Astrocyte (in vitro differentiated cells and primary cell): ENCODE data around the gene CUEDC1. TPM values are rescaled to one million over a fixed set of nuclear protein-coding genes. Genes with fewer than 3 reads are reported as not detected.

Source experiments
- DNase-seq: peaks from one replicate; pipeline ENCODE4 v3.0.0-alpha.2; 2010; ENCODE audit warnings: low read depth
- FAIRE-seq: peaks from 2 replicates; lab custom pipeline; 2011; peaks lifted over from hg19 to GRCh38; lab: Jason Lieb, UNC
- H2AFZ ChIP-seq: 2 replicates; pipeline ENCODE4 v1.6.0; 2012; ENCODE audit warnings: low read depth, low read length, inconsistent platforms
- H3K27ac ChIP-seq: 2 replicates; pipeline ENCODE4 v1.5.1; 2011; ENCODE audit warnings: low read depth, low read length, inconsistent platforms
- H3K27me3 ChIP-seq: 2 replicates; pipeline ENCODE4 v1.6.0; 2011; ENCODE audit warnings: low read length, inconsistent platforms; ENCODE audit not compliant: insufficient read depth
- H3K36me3 ChIP-seq: 2 replicates; pipeline ENCODE4 v1.5.1; 2011; ENCODE audit warnings: low read length, inconsistent platforms; ENCODE audit not compliant: insufficient read depth
- H3K4me1 ChIP-seq: 2 replicates; pipeline ENCODE4 v1.5.1; 2011; ENCODE audit warnings: low read length, inconsistent platforms; ENCODE audit not compliant: insufficient read depth
- H3K4me2 ChIP-seq: 2 replicates; pipeline ENCODE4 v1.6.0; 2012; ENCODE audit warnings: low read length, inconsistent platforms
- H3K4me3 ChIP-seq: 2 replicates; pipeline ENCODE4 v1.5.1; 2011; ENCODE audit warnings: low read depth, mild to moderate bottlenecking, low read length, inconsistent platforms; ENCODE audit not compliant: insufficient read depth
- H3K79me2 ChIP-seq: 2 replicates; pipeline ENCODE4 v1.6.0; 2012; ENCODE audit warnings: mild to moderate bottlenecking, low read length, inconsistent platforms; ENCODE audit not compliant: insufficient read depth
- H3K9ac ChIP-seq: 2 replicates; pipeline ENCODE4 v1.6.0; 2012; ENCODE audit warnings: mild to moderate bottlenecking, low read length, inconsistent platforms
- H3K9me3 ChIP-seq: 2 replicates; pipeline ENCODE4 v1.5.1; 2012; ENCODE audit warnings: low read depth, mild to moderate bottlenecking, low read length, inconsistent platforms; ENCODE audit not compliant: insufficient read depth
- H4K20me1 ChIP-seq: 2 replicates; pipeline ENCODE4 v1.6.0; 2012; ENCODE audit warnings: low read length, inconsistent platforms; ENCODE audit not compliant: insufficient read depth
- H3K27ac Mint-ChIP-seq: one replicate; pipeline ENCODE4 v1.8.0; 2021; ENCODE audit warnings: mild to moderate bottlenecking, mixed read lengths; ENCODE audit not compliant: unreplicated experiment
- H3K27me3 Mint-ChIP-seq: one replicate; pipeline ENCODE4 v1.8.0; 2021; ENCODE audit warnings: low read depth, mixed read lengths; ENCODE audit not compliant: unreplicated experiment
- H3K36me3 Mint-ChIP-seq: one replicate; pipeline ENCODE4 v1.8.0; 2021; ENCODE audit warnings: low read depth, mixed read lengths; ENCODE audit not compliant: unreplicated experiment
- H3K4me1 Mint-ChIP-seq: one replicate; pipeline ENCODE4 v1.8.0; 2021; ENCODE audit warnings: low read depth, mixed read lengths; ENCODE audit not compliant: unreplicated experiment
- H3K4me3 Mint-ChIP-seq: one replicate; pipeline ENCODE4 v1.8.0; 2021; ENCODE audit warnings: mild to moderate bottlenecking, moderate library complexity, mixed read lengths; ENCODE audit not compliant: unreplicated experiment
- H3K9me3 Mint-ChIP-seq: one replicate; pipeline ENCODE4 v1.8.0; 2021; ENCODE audit warnings: mild to moderate bottlenecking, mixed read lengths; ENCODE audit not compliant: unreplicated experiment
- CTCF ChIP-seq: IDR thresholded peaks from 2 replicates; pipeline ENCODE4 v1.5.1; 2011; ENCODE audit warnings: low read depth, mild to moderate bottlenecking, inconsistent platforms, low read length, moderate library complexity; ENCODE audit not compliant: insufficient read depth
- EZH2 ChIP-seq: IDR thresholded peaks from 2 replicates; pipeline ENCODE4 v1.6.1; 2012; ENCODE audit warnings: mild to moderate bottlenecking, low read length, inconsistent platforms; ENCODE audit not compliant: insufficient read depth
- total RNA-seq: library from RNA; stranded (reverse); gene quantifications from 2 replicates; pipeline ENCODE4 v1.2.1, GENCODE V29; 2021

Gene CUEDC1
- total RNA-seq, 1 donor from 2014 or later = 43.7 TPM

DNA sequence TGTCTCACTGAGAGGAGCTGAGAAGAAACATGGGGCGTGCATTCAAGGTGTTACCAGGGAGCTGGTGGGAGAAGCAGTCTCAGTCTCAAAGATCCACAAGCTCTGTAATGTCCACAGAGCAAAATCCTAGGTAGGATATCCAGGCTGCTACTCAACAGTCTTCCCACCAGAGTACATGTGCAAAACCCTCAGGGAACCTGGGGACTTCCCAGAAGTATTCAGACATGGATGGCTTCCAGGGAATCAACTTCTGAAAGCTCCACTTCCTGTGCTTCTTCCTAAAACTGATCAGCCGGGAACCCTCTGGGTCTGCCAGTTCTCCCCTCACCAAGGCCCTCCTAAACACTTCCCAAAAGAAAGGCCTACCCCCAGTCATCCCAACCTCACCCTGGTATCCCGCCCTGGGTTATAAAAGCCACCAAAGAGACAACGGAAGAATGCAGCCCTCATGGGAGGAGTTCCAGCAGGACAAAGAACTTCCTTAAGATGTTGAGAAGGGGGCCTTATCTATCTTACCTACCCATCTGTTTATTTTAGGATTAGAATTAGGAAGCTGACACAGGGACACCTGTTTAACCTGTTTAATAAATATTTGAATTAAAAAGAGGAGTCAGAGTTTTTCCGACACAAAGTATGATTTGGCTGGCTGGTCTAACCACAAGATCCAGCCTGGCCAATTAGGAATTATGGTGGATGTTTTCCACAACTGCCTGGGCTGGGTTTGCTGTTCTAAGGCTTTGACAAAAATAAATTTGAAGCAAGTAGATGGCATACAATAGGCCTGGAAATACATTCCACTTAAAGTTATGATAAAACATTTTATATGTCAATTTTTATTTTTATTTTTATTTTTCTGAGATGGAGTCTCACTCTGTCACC lies 37.0 kb downstream of the CUEDC1 start:
- H3K4me2 ChIP-seq = peak overlapping the region; percentile 34

DNA sequence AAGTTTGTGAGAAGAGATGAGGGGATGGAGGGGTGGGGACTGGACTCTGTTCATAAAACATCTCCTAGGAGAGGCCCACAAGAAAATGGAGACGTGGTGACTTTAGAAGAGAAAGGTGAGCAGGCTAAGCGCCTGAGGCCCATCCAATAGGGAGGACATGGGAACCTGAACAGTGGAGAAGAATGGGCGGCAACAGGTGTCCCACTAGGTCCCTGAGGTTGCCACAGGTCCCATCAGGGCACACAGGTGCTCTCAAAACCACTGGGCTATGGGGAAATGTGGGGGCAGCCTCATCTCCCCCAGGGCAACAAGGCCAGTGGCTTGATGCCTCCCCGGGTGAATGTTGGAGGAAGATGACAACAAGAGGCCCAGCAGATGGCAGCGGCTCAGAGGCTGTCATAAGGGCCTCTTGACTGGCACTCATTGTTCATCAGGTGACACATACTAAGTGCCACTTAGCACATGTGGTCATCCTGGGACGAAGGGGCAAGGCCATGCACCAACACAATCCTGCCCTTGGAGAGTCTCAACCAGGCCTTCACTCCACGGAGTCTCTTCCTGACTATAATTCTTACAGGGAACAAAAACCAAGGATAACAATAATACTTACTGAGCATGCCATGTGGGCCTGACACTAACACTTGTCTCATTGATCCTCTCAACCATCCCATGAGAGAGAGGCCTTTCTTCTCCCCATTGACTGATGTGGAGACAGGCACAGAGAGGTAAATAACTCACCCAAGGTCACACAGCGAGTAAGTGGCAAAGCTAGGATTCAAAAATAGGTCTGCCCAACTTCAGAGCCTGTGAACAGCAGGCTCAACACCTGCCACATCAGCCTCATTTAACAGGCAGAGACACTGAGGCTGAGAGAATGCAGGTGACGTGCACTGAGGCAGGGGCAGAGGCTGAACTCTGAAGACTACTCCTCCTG lies 38.0 kb downstream of the CUEDC1 start:
- H3K4me3 ChIP-seq = no peak overlapping the region
- H3K9me3 ChIP-seq = no peaks in the 10 kb centered on the region
- no peak overlapping the region for H3K9ac ChIP-seq
- no peak for TF ChIP-seq CTCF
- TF ChIP-seq EZH2 = no peak
- no peak overlapping the region for H3K4me2 ChIP-seq
- no peaks in the 10 kb centered on the region for H3K9me3 Mint-ChIP-seq
- no peaks in the 10 kb centered on the region for H3K27me3 ChIP-seq
- H3K36me3 ChIP-seq = no peaks in the 10 kb centered on the region
- no peak overlapping the region for H3K4me3 Mint-ChIP-seq
- no peaks in the 10 kb centered on the region for H3K27me3 Mint-ChIP-seq
- peaks cover 33% of the 10 kb centered on the region for H3K4me1 Mint-ChIP-seq
- no peak for DNase-seq
- FAIRE-seq = no peak
- peaks cover 56% of the 10 kb centered on the region for H4K20me1 ChIP-seq
- peaks cover 48% of the 10 kb centered on the region for H3K79me2 ChIP-seq
- H3K27ac Mint-ChIP-seq = peak overlapping the region; percentile 26
- H3K27ac ChIP-seq = no peak overlapping the region
- peaks cover 2% of the 10 kb centered on the region for H3K36me3 Mint-ChIP-seq
- H3K4me1 ChIP-seq = peaks cover 18% of the 10 kb centered on the region
- no peak overlapping the region for H2AFZ ChIP-seq

More for the DNA sequence above, 37.0 kb downstream of the CUEDC1 start:
- H3K36me3 ChIP-seq = no peaks in the 10 kb centered on the region
- no peaks in the 10 kb centered on the region for H3K9me3 ChIP-seq
- no peaks in the 10 kb centered on the region for H3K27me3 ChIP-seq
- H2AFZ ChIP-seq = no peak overlapping the region
- Mint-ChIP-seq H3K4me3 (no peak overlapping the region), H3K27ac (peak overlapping the region; percentile 26), H3K9me3 (no peaks in the 10 kb centered on the region), H3K36me3 (peaks cover 2% of the 10 kb centered on the region), H3K27me3 (no peaks in the 10 kb centered on the region), H3K4me1 (peaks cover 34% of the 10 kb centered on the region)
- H3K79me2 ChIP-seq = peaks cover 54% of the 10 kb centered on the region
- H3K4me1 ChIP-seq = peaks cover 18% of the 10 kb centered on the region
- no peak overlapping the region for H3K4me3 ChIP-seq
- TF ChIP-seq CTCF = no peak
- no peak for TF ChIP-seq EZH2
- H4K20me1 ChIP-seq = peaks cover 58% of the 10 kb centered on the region
- FAIRE-seq (no peak), DNase-seq (peak; percentile 51)
- H3K27ac ChIP-seq = no peak overlapping the region
- H3K9ac ChIP-seq = peak overlapping the region; percentile 5
